HFFc6 (cell line): Measurements from ENCODE around the gene SAYSD1. TPM values are rescaled to one million over a fixed set of nuclear protein-coding genes. Genes with fewer than 3 reads are reported as not detected.

ENCODE experiments used
- DNase-seq: peaks from one replicate; pipeline ENCODE4 v3.0.0-alpha.2; 2018
- H3K27ac Mint-ChIP-seq: 2 replicates; pipeline ENCODE4 v1.8.0; 2020; ENCODE audit warnings: mild to moderate bottlenecking, mixed read lengths
- H3K27me3 Mint-ChIP-seq: 2 replicates; pipeline ENCODE4 v1.8.0; 2021; ENCODE audit warnings: mild to moderate bottlenecking, moderate library complexity, mixed read lengths; ENCODE audit not compliant: insufficient read depth
- H3K36me3 Mint-ChIP-seq: 2 replicates; pipeline ENCODE4 v1.8.0; 2021; ENCODE audit warnings: low read depth, mixed read lengths
- H3K4me1 Mint-ChIP-seq: 2 replicates; pipeline ENCODE4 v1.8.0; 2020; ENCODE audit warnings: low read depth, mixed read lengths
- H3K4me3 Mint-ChIP-seq: 2 replicates; pipeline ENCODE4 v1.8.0; 2020; ENCODE audit warnings: mild to moderate bottlenecking, moderate library complexity, mixed read lengths
- H3K9me3 Mint-ChIP-seq: 2 replicates; pipeline ENCODE4 v1.8.0; 2020; ENCODE audit warnings: mild to moderate bottlenecking, mixed read lengths
- CTCF ChIP-seq: fragments of 200-600 bp; sonication (generic); IDR thresholded peaks from 2 replicates; pipeline ENCODE4 v1.5.0; 2021; ENCODE audit warnings: antibody characterized with exemption, mild to moderate bottlenecking
- total RNA-seq, 6 experiments: library from RNA; stranded (reverse); fragmentation: NEBNext Ultra II Directional; extraction: Animal tissue kit (Norgen Biotek cat#: 25700); gene quantifications; 2 replicates in 1 of 6; 3 replicates in 5 of 6; pipeline ENCODE4 v1.2.3, GENCODE V29; 2021

The SAYSD1 gene
- total RNA-seq, 6 experiments from 2014 or later: 6.0 to 8.2 (median 7.5) TPM

- H3K36me3 Mint-ChIP-seq: no peaks in the 10 kb centered on the region
- DNase-seq: no peak
- no peak for TF ChIP-seq CTCF
- no peak overlapping the region for H3K27ac Mint-ChIP-seq
- H3K27me3 Mint-ChIP-seq: peaks cover 31% of the 10 kb centered on the region
- no peak overlapping the region for H3K4me3 Mint-ChIP-seq
- H3K4me1 Mint-ChIP-seq: no peaks in the 10 kb centered on the region
- H3K9me3 Mint-ChIP-seq: no peaks in the 10 kb centered on the region
Measured at GRCh38 chr6:39055661-39056060, 59.3 kb downstream of the SAYSD1 start.

- no peaks in the 10 kb centered on the region for H3K36me3 Mint-ChIP-seq
- H3K27ac Mint-ChIP-seq: no peak overlapping the region
- H3K9me3 Mint-ChIP-seq: no peaks in the 10 kb centered on the region
- no peaks in the 10 kb centered on the region for H3K4me1 Mint-ChIP-seq
- TF ChIP-seq CTCF: no peak
- peaks cover 34% of the 10 kb centered on the region for H3K27me3 Mint-ChIP-seq
- DNase-seq: no peak
- no peak overlapping the region for H3K4me3 Mint-ChIP-seq
Measured at GRCh38 chr6:39054577-39055142, 60.3 kb downstream of the SAYSD1 start.

Other genes starting within 250 kb of the SAYSD1 start
- not detected for gene GLP1R, start 66.4 kb downstream of the SAYSD1 start, total RNA-seq
- gene KCNK5, start 114.3 kb upstream of the SAYSD1 start, total RNA-seq: not detected
- gene KCNK17, start 199.2 kb upstream of the SAYSD1 start, total RNA-seq: not detected
- not detected for gene KCNK16, start 207.5 kb upstream of the SAYSD1 start, total RNA-seq